Stomach (tissue), 4 donors: ENCODE data around the gene SIRPB2.

ENCODE experiments used
- EP300 ChIP-seq: sonication (generic); formaldehyde crosslinking; IDR thresholded peaks from one replicate; pipeline ENCODE4 v1.6.1; 2017; ENCODE audit warnings: antibody characterized with exemption
- POLR2A ChIP-seq, 4 donors: fragments of 450-650 bp; IDR thresholded peaks; one replicate each; pipeline ENCODE4 v1.6.1; 2016; ENCODE audit warnings: antibody characterized with exemption in 4 of 4, control low read depth in 2 of 4, mild to moderate bottlenecking in 1 of 4, moderate library complexity in 1 of 4
- POLR2AphosphoS5 ChIP-seq, 3 donors: sonication (generic); formaldehyde crosslinking; IDR thresholded peaks; one replicate each; pipeline ENCODE4 v1.6.1; 2016; ENCODE audit warnings: antibody characterized with exemption in 3 of 3
- TF ChIP-seq, protein P1 (sequence below), 7 experiments: fragments of 450-650 bp in 4 of 7; fragments of 200-600 bp in 3 of 7; sonication (generic) in 3 of 7; IDR thresholded peaks; one replicate each; pipeline ENCODE4 v1.5.1; 2016 to 2019; ENCODE audit warnings: antibody characterized with exemption in 7 of 7, control low read depth in 2 of 7, mild to moderate bottlenecking in 1 of 7

DNA sequence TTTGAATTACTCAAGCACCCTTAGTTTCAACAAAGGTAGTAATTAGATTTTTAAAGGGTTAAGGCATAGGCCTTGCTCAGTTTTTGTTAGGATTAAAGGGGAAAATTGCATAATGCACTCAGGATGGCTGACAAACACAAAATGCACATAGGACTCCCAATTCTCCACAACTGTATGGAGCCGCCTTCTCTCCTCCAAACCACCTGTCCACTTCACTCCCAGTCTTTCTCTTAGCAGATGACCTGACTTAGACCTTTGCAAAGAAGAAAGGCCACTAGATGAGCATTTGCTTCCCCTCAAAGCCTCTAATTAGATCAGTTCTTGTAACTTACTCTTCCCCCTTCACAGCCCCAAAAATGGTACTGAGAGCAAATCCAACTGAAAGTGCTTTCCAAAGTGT is 44.7 kb downstream of the SIRPB2 start:
- TF ChIP-seq EP300: no peak
- TF ChIP-seq, protein P1, sequence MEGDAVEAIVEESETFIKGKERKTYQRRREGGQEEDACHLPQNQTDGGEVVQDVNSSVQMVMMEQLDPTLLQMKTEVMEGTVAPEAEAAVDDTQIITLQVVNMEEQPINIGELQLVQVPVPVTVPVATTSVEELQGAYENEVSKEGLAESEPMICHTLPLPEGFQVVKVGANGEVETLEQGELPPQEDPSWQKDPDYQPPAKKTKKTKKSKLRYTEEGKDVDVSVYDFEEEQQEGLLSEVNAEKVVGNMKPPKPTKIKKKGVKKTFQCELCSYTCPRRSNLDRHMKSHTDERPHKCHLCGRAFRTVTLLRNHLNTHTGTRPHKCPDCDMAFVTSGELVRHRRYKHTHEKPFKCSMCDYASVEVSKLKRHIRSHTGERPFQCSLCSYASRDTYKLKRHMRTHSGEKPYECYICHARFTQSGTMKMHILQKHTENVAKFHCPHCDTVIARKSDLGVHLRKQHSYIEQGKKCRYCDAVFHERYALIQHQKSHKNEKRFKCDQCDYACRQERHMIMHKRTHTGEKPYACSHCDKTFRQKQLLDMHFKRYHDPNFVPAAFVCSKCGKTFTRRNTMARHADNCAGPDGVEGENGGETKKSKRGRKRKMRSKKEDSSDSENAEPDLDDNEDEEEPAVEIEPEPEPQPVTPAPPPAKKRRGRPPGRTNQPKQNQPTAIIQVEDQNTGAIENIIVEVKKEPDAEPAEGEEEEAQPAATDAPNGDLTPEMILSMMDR (IDR thresholded peaks at IDR 0.05): no peak
- TF ChIP-seq POLR2A (IDR thresholded peaks at IDR 0.05): no peak
- no peak for TF ChIP-seq POLR2AphosphoS5 (IDR thresholded peaks at IDR 0.05)
